ENCODE measurements around the gene ETV6.

DNA sequence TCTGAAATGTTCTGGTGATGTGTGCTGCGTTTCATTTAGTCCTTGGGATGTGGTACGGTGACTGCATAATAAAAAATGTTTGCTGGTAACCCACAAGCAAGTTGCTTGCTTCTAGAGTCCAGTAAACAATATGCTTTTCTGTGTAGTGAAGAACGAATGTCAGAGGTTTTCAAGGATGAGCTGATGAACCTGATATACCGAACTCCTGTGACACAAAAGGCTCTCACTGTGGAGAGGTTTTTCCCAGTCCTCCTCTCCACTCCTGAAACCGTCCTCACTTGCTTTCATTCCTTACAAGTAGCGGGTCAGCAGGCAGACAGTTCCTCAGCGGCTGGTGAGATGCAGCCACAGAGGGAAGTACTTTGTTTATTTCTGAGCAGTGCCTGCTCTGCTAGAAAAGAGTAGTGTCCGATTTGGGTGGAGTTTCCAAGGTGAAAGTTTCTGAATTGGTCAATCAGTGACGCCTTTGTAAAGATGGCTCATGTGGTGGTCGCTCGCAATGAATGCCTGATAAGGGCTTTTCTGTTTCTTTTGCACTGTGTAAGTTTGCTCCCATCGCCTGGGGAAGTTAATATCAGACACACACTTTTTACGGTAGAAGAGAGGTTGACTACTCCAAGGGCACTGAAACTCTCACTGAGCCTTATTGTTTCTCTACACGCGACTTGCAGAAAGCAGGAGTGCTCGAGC is 3.0 kb downstream of the ETV6 start:
- TF ChIP-seq CREB1 (IDR thresholded peaks at IDR 0.05) (no peak), YY1 (IDR thresholded peaks at IDR 0.05; ENCODE audit: low read depth, low read length) (no peak)
- TF ChIP-seq, protein P1, sequence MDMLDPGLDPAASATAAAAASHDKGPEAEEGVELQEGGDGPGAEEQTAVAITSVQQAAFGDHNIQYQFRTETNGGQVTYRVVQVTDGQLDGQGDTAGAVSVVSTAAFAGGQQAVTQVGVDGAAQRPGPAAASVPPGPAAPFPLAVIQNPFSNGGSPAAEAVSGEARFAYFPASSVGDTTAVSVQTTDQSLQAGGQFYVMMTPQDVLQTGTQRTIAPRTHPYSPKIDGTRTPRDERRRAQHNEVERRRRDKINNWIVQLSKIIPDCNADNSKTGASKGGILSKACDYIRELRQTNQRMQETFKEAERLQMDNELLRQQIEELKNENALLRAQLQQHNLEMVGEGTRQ (IDR thresholded peaks at IDR 0.05; ENCODE audit: low read length): no peak

Data from H1 (cell line).